Pancreas (tissue), 10 donors: ENCODE results near the gene CAMK1D. TPM values are rescaled to one million over a fixed set of nuclear protein-coding genes. Genes with fewer than 3 reads are reported as not detected.

Source experiments
- ATAC-seq, 4 donors: fragments of 200-7000 bp; cut with Tn5 transposase; one replicate each; pipeline versions ENCODE4 v1.8.0 to v1.9.1; 2020; ENCODE audit warnings: mild to moderate bottlenecking in 4 of 4, moderate library complexity in 4 of 4
- DNase-seq, 6 donors: peaks; one replicate each; pipeline ENCODE4 v3.0.0-alpha.2; 2020
- FAIRE-seq: peaks from 2 replicates; lab custom pipeline; 2012; peaks lifted over from hg19 to GRCh38; lab: Jason Lieb, UNC
- H3K27ac ChIP-seq, 4 donors: fragments of 200-600 bp; sonication (generic); 1 replicate in 3 of 4; 2 replicates in 1 of 4; pipeline versions ENCODE4 v1.5.0 to v1.8.0; 2020
- H3K27me3 ChIP-seq, 4 donors: fragments of 200-600 bp; one replicate each; pipeline ENCODE4 v1.8.0; 2021
- H3K36me3 ChIP-seq, 3 donors: fragments of 200-600 bp; sonication (generic) in 1 of 3; one replicate each; pipeline versions ENCODE4 v1.5.0 to v1.8.0; 2020 to 2021
- H3K4me1 ChIP-seq, 3 donors: fragments of 200-600 bp; one replicate each; pipeline ENCODE4 v1.8.0; 2021
- H3K4me3 ChIP-seq, 4 donors: fragments of 200-600 bp; sonication (generic) in 2 of 4; one replicate each; pipeline versions ENCODE4 v1.5.0 to v1.8.0; 2020 to 2021
- H3K9me3 ChIP-seq, 4 donors: fragments of 200-600 bp; one replicate each; pipeline ENCODE4 v1.8.0; 2021
- WGBS, 2 donors: extraction: QIAGEN DNeasy Blood & Tissue Kit; methylation state at CpG; one replicate each; pipeline ENCODE4 v1.1.7; 2013; 5-methylcytosine and 5-hydroxymethylcytosine counted together
- intact Hi-C, 3 donors: fragments of 100-400 bp; cut with DNase I; formaldehyde crosslinking; loops; one replicate each; pipeline versions ENCODE4 v1.11.1 to v1.14.2; 2022
- polyA plus RNA-seq, 2 donors: library from polyadenylated mRNA; stranded (reverse); fragments of 200-250 nt; gene quantifications; one replicate each; pipeline ENCODE4 v1.2.3, GENCODE V29; 2013
- total RNA-seq, 6 donors: library from RNA; stranded (reverse); fragmentation: NEBNext Ultra II Directional in 4 of 6; extraction: Animal tissue kit (Norgen Biotek cat#: 25700) in 4 of 6; gene quantifications; one replicate each; pipeline versions ENCODE4 v1.2.1 to v1.2.4, GENCODE V29; 2021 to 2023
- TF ChIP-seq, protein P1 (sequence below), 4 donors: fragments of 200-600 bp; sonication (generic) in 3 of 4; IDR thresholded peaks; one replicate each; pipeline versions ENCODE4 v1.5.0 to v1.8.0; 2021; ENCODE audit warnings: antibody characterized with exemption in 4 of 4
- donor health status: healthy with polysubstance abuse.
- donor health status: DM: no; HTN: no; CAD: no; lungs with moderate emphysema.
- donor health status: DM: no; HTN: no; CAD: no.
- donor health status: control.
- donor health status: control.
- donor health status: Bipolar disorder and iron deficiency.
- donor health status: DM: yes; HTN: yes; CAD: no.
- donor health status: DM: no; HTN: no; CAD: no.
- donor health status: DM: no; HTN: no; CAD: no.
- donor health status: DM: yes; HTN: yes; CAD: no.

The CAMK1D gene
- total and polyA plus RNA-seq, 8 donors = 2.9 to 30.1 (median 22.7) TPM

DNA sequence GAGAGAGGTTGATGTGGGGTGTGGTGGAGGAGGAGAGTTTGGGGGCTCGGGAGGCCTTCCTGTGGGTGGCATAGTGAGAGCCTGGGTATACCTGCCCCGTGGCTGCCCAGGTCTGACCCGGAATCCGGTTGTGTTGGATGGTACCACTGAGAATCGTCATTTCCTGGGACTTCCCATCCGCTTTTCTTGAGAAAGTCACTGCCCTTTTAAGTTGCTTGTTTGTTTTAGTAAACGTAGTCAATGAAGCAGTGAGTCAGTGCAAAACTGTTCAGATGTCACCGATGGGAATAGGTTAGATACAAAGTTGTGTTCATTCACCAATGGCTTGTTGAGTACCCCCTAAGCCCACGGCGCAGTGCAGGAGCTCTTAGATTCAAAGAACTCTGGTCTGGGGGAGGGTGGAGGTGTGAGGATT is 285.8 kb downstream of the CAMK1D start:
- FAIRE-seq = no peak
- intact Hi-C loops = no loop called here

DNA sequence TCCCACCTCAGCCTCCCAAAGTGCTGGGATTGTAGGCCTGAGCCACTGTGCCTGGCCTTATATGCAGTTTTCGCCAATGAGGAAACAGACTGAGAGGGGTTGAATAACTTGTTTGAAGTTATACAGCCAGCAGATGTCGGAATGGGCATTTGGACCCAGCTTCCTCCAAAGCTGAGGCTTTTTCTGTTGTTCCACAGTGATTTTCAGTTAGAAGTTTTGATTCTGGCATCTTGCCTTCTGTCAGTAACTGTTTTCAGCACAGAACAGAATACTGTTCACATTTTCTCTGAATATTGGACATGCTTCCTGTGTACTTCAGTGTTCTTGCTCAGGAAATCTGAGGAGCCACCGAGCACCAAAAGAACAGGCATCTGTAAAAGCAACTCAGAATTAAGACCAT is 287.2 kb downstream of the CAMK1D start:
- peaks cover 0 to 8% (median 8%) of the 10 kb centered on the region in 3 donors for H3K4me1 ChIP-seq
- no peaks in the 10 kb centered on the region for H3K27me3 ChIP-seq
- FAIRE-seq (no peak), ATAC-seq (no peak), DNase-seq (no peak)
- no peaks in the 10 kb centered on the region for H3K36me3 ChIP-seq
- no peaks in the 10 kb centered on the region for H3K9me3 ChIP-seq
- TF ChIP-seq, protein P1, sequence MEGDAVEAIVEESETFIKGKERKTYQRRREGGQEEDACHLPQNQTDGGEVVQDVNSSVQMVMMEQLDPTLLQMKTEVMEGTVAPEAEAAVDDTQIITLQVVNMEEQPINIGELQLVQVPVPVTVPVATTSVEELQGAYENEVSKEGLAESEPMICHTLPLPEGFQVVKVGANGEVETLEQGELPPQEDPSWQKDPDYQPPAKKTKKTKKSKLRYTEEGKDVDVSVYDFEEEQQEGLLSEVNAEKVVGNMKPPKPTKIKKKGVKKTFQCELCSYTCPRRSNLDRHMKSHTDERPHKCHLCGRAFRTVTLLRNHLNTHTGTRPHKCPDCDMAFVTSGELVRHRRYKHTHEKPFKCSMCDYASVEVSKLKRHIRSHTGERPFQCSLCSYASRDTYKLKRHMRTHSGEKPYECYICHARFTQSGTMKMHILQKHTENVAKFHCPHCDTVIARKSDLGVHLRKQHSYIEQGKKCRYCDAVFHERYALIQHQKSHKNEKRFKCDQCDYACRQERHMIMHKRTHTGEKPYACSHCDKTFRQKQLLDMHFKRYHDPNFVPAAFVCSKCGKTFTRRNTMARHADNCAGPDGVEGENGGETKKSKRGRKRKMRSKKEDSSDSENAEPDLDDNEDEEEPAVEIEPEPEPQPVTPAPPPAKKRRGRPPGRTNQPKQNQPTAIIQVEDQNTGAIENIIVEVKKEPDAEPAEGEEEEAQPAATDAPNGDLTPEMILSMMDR (IDR thresholded peaks at IDR 0.05) = no peak
- no peak overlapping the region for H3K27ac ChIP-seq
- H3K4me3 ChIP-seq = no peak overlapping the region
- 86 to 94% methylated on average over 3 of the region's 3 CpGs for WGBS, 2 donors
- intact Hi-C loops = no loop called here

More for the DNA sequence above, 285.8 kb downstream of the CAMK1D start:
- H3K36me3 ChIP-seq = no peaks in the 10 kb centered on the region
- ATAC-seq = no peak
- WGBS, 2 donors = 86 to 87% methylated on average over 10 of the region's 10 CpGs
- H3K27me3 ChIP-seq = no peaks in the 10 kb centered on the region
- no peak for DNase-seq
- no peak overlapping the region for H3K27ac ChIP-seq
- H3K4me1 ChIP-seq = peaks cover 0 to 14% (median 8%) of the 10 kb centered on the region in 3 donors
- no peak overlapping the region for H3K4me3 ChIP-seq
- TF ChIP-seq, protein P1 (IDR thresholded peaks at IDR 0.05) = no peak
- no peaks in the 10 kb centered on the region for H3K9me3 ChIP-seq

- H3K27ac ChIP-seq = no peak overlapping the region
- FAIRE-seq (no peak), ATAC-seq (no peak), DNase-seq (no peak)
- H3K4me1 ChIP-seq = peaks cover 0 to 4% (median 0%) of the 10 kb centered on the region in 3 donors
- H3K27me3 ChIP-seq = no peaks in the 10 kb centered on the region
- TF ChIP-seq, protein P1 (IDR thresholded peaks at IDR 0.05) = no peak
- H3K36me3 ChIP-seq = no peaks in the 10 kb centered on the region
- 94 to 96% methylated on average over 8 of the region's 8 CpGs for WGBS, 2 donors
- no peaks in the 10 kb centered on the region for H3K9me3 ChIP-seq
- H3K4me3 ChIP-seq = no peak overlapping the region
- intact Hi-C loops = no loop called here
Measured at GRCh38 chr10:12637649-12638048, 288.3 kb downstream of the CAMK1D start.

DNA sequence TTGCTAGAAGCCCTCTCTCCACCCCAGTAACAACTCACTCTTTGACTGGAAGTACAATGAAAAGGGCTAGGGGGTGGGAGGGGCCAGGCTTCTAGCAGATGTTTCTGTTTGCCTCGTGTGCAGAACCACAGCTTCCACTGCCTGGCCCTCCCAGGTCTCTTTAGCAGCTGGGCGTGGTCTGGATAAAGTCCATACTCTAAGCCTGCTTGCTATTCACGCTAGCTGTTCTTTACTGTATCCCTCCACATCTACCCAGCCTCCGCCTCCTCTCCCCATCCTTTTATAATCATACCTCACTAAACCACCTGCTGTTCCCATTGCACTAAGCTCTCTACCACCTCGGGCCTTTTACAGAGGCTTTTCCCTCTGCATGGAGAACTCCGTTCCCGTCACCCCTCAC is 288.8 kb downstream of the CAMK1D start:
- H3K27ac ChIP-seq = no peak overlapping the region

DNA sequence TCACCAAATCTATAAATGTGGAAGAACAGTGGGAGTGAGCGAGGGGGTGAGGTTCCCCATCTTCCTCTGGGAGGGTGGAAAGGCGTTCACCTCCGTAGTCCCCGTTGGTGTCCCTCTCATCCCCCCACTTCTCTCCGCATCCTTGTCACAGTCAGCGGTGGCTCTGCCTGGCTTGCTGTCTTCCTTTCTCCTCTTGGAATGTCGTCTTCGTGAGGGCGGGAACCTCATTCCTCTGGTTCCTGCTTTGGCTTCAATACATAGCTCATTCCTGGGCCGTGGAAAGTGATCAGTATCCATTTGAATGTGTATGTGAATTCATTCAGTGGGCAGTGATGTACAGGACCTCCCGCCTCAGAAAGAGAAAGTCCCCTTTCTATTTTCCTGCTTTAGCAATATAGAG is 289.4 kb downstream of the CAMK1D start:
- ATAC-seq (no peak), DNase-seq (no peak), FAIRE-seq (no peak)
- H3K4me3 ChIP-seq = no peak overlapping the region
- H3K27ac ChIP-seq = no peak overlapping the region
- no peaks in the 10 kb centered on the region for H3K9me3 ChIP-seq
- intact Hi-C loops = no loop called here
- no peaks in the 10 kb centered on the region for H3K36me3 ChIP-seq
- TF ChIP-seq, protein P1 (IDR thresholded peaks at IDR 0.05) = no peak
- H3K27me3 ChIP-seq = no peaks in the 10 kb centered on the region
- 90 to 93% methylated on average over 11 of the region's 11 CpGs for WGBS, 2 donors
- H3K4me1 ChIP-seq = peaks cover 0 to 4% (median 0%) of the 10 kb centered on the region in 3 donors

More for the DNA sequence above, 288.8 kb downstream of the CAMK1D start:
- Histone ChIP-seq H3K9me3 (no peaks in the 10 kb centered on the region), H3K4me3 (no peak overlapping the region), H3K36me3 (no peaks in the 10 kb centered on the region), H3K4me1 (peaks cover 0 to 4% (median 0%) of the 10 kb centered on the region in 3 donors), H3K27me3 (no peaks in the 10 kb centered on the region)
- DNase-seq (peak in 1 of 6 donors; percentile 37), ATAC-seq (peak in 3 of 4 donors; percentile 67 to 80 (median 77)), FAIRE-seq (no peak)
- intact Hi-C loops = no loop called here
- 73 to 76% methylated on average over 7 of the region's 7 CpGs for WGBS, 2 donors
- TF ChIP-seq, protein P1 (IDR thresholded peaks at IDR 0.05) = no peak
